Measurements from ENCODE around the gene MICAL3.
"Not testable (repeated sequence)": the region's sequence is repeated elsewhere in the genome, so short reads cannot be mapped to it uniquely, and the experiment has no call there.

MICAL3 gene

GRCh38 chr22:18000441-18001039 is 23.8 kb downstream of the MICAL3 start:
- no peak for DNase-seq (ENCODE audit: insufficient read length, low spot score)
- no peak for FAIRE-seq

GRCh38 chr22:17999851-18000250 is 24.5 kb downstream of the MICAL3 start:
- DNase-seq (ENCODE audit: insufficient read length, low spot score) (no peak), FAIRE-seq (no peak)

- DNase-seq (ENCODE audit: insufficient read length, low spot score) (no peak), FAIRE-seq (no peak)
These were observed 25.4 kb downstream of the MICAL3 start for GRCh38 chr22:17998913-17999312.

GRCh38 chr22:17997456-17997855 is 26.9 kb downstream of the MICAL3 start:
- DNase-seq (ENCODE audit: insufficient read length, low spot score) (no peak), FAIRE-seq (no peak)

- DNase-seq (ENCODE audit: insufficient read length, low spot score); FAIRE-seq: not testable (repeated sequence)
These were observed 29.1 kb downstream of the MICAL3 start for GRCh38 chr22:17995256-17995655.

- DNase-seq (ENCODE audit: insufficient read length, low spot score) (no peak), FAIRE-seq (peak; percentile 61)
These were observed 29.8 kb downstream of the MICAL3 start for GRCh38 chr22:17994424-17995108.

GRCh38 chr22:17992976-17993375 is 31.4 kb downstream of the MICAL3 start:
- not testable (repeated sequence) for FAIRE-seq; DNase-seq (ENCODE audit: insufficient read length, low spot score)

GRCh38 chr22:17991992-17992391 is 32.4 kb downstream of the MICAL3 start:
- FAIRE-seq; DNase-seq (ENCODE audit: insufficient read length, low spot score): not testable (repeated sequence)

GRCh38 chr22:17990942-17991341 is 33.4 kb downstream of the MICAL3 start:
- DNase-seq (ENCODE audit: insufficient read length, low spot score) (no peak), FAIRE-seq (no peak)

GRCh38 chr22:17990147-17990546 is 34.2 kb downstream of the MICAL3 start:
- FAIRE-seq = no peak
- no peak for DNase-seq (ENCODE audit: insufficient read length, low spot score)

- FAIRE-seq = no peak
- no peak for DNase-seq (ENCODE audit: insufficient read length, low spot score)
These were observed 35.4 kb downstream of the MICAL3 start for GRCh38 chr22:17988800-17989513.

- no peak for FAIRE-seq
These were observed 38.8 kb downstream of the MICAL3 start for GRCh38 chr22:17985606-17986005.

GRCh38 chr22:17985071-17985470 is 39.3 kb downstream of the MICAL3 start:
- not testable (repeated sequence) for FAIRE-seq; DNase-seq (ENCODE audit: insufficient read length, low spot score)

More at GRCh38 chr22:17985606-17986005, 38.8 kb downstream of the MICAL3 start:
- no peak for DNase-seq (ENCODE audit: insufficient read length, low spot score)

GRCh38 chr22:17984114-17984513 is 40.2 kb downstream of the MICAL3 start:
- DNase-seq (ENCODE audit: insufficient read length, low spot score) (no peak), FAIRE-seq (no peak)

GRCh38 chr22:17982572-17983141 is 41.7 kb downstream of the MICAL3 start:
- no peak for FAIRE-seq
- DNase-seq (ENCODE audit: insufficient read length, low spot score) = no peak

- no peak for DNase-seq (ENCODE audit: insufficient read length, low spot score)
- FAIRE-seq = no peak
These were observed 42.9 kb downstream of the MICAL3 start for GRCh38 chr22:17981497-17981896.

- DNase-seq (ENCODE audit: insufficient read length, low spot score) = no peak
- no peak for FAIRE-seq
These were observed 43.7 kb downstream of the MICAL3 start for GRCh38 chr22:17980638-17981051.

- DNase-seq (ENCODE audit: insufficient read length, low spot score) (no peak), FAIRE-seq (no peak)
These were observed 44.3 kb downstream of the MICAL3 start for GRCh38 chr22:17980015-17980590.

GRCh38 chr22:17978027-17978426 is 46.3 kb downstream of the MICAL3 start:
- DNase-seq (ENCODE audit: insufficient read length, low spot score) (no peak), FAIRE-seq (no peak)

- no peak for DNase-seq (ENCODE audit: insufficient read length, low spot score)
- no peak for FAIRE-seq
These were observed 47.0 kb downstream of the MICAL3 start for GRCh38 chr22:17977371-17977770.

GRCh38 chr22:17976121-17976520 is 48.2 kb downstream of the MICAL3 start:
- FAIRE-seq (no peak), DNase-seq (ENCODE audit: insufficient read length, low spot score) (no peak)

All from GM19239 (cell line).